ENCODE data around the gene SIRT2.
"Not testable (repeated sequence)": the region's sequence is repeated elsewhere in the genome, so short reads cannot be mapped to it uniquely, and the experiment has no call there.

Gene SIRT2

DNA sequence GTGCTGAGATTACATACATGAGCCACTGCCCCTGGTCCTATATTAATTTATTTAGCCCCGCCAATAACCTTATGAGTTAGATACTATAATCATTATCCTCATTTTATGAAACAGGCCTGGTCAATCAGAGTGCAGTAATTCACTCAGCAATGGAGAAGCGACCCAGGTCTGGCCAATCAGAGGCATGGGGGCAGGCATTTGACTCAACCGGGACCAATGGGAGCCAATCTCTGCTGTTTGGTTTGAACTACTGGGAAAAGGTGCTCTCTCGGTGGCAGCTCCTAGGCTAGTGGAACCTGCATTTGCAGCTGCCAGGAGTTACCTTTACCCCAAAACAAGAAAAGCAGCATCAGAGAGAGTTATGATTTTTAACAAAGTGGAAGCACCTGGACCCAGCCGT is 6.6 kb downstream of the SIRT2 start:
- no peak for DNase-seq

DNA sequence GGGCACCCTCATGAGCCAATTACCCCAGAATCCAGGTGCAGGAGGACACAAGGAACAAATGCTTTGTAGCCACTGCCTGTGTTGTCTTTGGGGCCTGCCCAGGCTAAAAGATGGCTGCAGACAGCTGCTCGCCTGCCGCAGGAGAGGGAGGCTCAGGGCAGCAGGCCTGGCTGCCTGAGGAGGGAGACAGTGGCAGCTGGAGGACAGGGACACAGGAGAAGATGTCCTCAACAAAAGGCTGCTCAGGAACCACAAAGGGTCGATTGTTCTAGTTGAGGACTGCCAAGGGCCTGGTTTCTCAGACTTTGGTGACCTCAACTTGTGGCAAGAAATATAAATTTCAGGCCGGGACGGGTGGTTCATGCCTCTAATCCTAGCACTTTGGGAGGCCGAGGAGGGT is 7.6 kb downstream of the SIRT2 start:
- no peak for DNase-seq

DNA sequence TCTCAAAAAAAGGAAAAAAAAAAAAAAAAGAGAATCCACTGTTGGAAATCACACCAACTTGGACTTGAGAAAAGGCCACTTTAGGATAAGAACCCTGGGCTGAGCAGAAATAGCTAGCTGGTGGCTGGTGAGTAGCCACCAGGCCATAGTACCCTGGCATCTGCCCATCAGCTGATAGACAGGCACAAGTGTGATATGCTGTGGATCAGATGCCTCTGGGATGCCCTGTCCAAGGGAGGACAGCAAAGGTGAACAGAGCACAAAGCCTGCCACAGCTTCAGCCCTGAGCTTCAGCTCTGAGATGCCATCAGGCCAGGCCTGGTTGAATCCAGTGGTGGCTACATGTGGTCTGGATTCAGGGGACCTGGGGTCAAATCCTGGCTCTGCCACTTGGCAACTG is 8.7 kb downstream of the SIRT2 start:
- no peak for DNase-seq

DNA sequence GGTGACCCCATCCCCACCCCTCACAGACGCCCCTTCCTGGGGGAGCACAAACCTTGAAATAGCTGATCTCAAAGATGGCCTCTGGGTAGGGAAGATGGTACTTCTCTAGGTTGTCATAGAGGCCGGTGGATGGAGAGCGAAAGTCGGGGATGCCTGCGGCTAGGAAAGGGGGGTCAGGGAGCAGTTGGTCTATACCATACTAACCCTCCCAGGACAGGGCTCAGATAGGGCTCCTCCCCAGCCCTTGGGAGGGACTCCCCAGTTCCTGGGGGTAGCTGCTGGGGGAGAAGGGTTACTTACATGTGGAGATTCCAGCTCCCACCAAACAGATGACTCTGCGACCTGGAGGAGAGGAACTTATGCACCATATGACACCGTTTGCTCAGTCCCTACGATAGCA is 9.6 kb downstream of the SIRT2 start:
- DNase-seq = no peak

DNA sequence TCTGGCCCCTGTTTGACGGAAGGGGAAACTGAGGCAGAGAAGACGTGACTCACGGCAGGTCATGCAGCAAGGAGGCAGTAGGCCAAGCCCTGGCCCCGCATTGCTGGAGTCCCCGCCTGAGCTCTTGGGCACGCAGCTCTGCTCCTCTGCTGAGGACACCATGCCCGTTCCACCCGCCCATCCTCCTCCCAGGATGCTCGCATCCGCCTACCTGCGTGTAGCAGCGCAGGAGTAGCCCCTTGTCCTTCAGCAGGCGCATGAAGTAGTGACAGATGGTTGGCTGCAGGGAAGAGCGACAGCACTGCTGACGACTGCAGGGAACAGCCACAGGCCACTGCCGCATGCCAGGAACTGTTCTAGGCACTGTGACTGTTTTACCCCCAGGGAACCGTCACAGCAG is 10.5 kb downstream of the SIRT2 start:
- no peak for DNase-seq

DNA sequence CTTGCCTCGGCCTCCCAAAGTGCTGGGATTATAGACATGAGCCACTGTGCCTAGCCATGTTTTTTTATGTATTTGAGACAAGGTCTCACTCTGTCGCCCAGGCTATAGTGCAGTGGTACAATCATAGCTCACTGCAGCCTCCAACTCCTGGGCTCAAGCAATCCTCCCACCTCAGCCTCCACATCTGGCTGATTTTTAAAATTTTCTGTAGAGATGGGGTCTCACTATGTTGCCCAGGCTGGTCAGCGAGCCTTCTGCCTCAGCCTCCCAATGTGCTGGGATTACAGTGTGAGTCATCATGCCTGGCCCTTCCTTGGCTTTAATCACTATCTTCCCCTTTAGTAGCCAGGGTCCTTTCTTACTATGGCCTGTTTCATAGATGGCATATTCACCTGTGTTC is 14.7 kb downstream of the SIRT2 start:
- not testable (repeated sequence) for DNase-seq

DNA sequence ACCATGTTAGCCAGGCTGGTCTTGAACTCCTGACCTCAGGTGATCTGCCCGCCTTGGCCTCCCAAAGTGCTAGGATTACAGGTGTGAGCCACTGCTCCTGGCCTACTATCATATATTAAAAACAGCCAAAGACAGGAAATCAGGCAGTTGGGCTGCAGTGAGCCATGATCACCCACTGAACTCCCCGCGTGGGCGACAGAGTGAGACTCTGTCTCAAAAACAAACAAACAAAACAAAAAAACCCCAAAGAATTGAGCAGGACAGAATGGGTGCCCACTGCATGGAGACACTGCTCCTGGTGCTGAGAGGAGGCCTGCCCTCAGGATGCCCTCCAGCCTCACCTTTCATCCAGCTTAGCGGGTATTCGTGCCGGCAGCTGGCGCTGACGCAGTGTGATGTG is 16.1 kb downstream of the SIRT2 start:
- DNase-seq = no peak

DNA sequence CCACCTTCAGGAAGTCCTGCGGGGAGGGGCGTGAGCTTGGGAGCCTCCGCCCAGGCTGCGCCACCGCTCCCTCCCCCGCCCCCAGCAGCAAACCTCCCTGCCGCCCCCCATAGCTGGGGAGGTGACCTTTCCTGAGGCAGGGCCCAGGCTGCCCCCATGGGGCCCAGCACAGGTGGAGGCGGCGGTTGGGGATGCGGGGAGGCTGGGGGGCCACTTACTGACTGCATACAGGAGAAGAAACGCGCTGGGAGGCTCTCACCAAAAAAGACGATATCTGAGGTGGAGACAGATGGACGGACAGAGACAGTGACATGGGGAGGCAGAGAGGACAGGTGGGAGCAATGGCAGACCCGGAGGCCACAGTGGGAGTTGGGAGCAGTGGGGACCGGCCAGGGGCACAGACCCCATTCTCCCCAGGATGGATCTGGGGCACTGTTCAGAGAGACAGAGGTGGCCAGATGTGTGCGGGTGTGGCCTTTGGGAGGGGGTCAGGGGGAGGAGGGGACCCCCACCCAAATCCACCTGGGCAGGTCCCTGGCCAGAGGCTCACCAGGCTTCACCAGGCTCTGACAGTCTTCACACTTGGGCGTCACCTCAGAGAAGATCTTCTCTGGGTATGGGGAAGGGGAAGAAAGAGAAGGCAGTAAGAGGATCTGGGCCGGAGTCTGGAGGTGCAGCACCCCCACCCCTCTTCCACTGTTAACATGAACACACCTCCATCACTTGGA is 18.4 kb downstream of the SIRT2 start:
- DNase-seq = no peak

DNA sequence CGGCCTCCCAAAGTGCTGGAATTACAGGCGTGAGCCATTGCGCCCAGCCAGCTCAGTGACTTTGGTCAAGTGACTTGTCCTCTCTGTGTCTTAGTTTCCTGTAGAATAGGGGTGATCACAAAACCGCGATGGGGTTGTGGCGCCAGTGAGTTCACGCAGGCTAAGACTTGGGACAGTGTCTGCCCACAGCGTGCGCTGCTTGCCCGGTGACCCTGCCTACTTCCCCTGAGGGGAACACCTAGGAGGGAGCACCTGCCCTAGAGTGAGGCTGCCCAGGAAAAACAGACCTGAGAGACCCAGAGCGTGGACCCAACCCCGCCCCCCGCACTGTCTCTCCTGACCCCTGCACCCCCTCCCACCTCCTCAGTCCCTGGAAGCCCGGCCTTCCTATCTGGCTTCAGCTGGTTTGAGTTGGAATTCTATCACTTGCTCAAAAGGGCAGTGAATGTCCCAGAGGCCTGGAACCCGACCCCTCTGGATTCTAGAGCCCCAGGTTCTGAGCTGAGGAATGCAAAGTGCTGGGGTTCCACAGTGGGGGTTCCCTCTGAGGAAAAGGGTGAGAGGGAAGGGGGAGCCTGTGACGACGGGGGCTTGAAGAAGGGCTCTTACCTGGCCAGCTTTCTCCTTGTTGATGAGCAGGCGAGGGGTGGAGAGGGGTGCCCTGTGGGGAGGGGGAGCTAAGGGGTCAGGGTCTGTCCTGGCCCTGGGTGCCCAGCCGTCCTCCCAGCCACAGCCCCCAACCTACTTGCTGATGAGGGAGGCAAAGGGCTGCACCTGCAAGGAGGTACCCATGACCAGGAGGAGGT is 19.1 kb downstream of the SIRT2 start:
- DNase-seq = no peak

DNA sequence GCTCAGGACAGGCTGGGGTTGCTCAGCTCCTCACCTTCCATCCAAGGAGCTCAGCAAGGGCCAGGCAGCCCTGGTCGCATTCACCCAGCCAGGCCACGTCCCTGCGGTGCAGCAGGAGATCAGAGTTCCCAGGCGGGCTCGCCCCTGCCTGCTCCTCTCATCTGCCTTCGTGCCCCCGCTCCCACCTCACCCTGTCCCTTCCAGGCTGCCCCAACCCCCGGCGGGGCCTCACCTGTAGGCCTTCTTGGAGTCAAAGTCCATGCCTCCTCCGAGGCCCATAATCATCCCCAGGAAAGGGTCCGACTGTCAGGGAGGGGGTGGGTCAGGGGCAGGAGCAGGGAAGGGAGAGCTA is 20.0 kb downstream of the SIRT2 start:
- no peak for DNase-seq

DNA sequence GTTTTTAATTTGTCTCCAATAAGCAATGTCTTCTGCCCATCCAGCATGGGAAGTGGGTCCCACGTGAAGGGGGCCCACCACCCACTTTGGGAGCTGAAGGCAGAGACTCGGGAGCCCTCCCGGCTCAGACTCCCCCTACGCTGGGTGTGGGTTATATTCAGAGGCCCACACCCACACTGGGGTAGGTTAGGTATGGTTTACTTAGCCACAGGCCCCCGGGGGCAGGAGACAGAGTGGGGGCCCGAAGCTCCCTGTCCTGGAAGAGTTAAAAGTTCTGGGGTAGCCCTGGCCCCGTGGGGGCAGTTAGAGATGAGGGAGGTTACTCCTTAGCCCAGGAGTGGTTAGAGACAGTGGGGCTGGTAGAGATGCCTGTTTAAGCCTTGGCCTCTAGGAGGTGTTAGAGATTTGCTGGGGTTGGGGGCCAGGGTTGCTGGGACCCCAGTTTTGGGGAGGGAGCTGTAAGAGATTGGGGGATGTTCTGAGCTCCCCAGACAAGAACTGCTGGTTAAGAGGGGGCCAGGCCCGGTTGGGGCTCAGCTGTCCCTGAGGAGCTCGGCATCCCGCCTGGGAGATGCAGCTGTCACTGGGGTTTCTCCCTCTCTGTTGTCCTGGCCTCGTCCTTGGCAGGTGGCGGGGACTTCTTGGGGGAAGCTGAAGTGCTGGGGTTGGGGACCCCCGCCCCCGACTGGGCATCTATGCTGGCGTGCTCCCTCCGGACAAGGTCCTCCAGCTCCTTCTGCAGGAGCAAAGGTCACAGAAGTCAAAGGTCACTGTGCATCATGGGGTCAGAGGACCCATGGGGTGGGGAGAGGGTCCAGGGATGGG is 20.6 kb downstream of the SIRT2 start:
- no peak for DNase-seq

DNA sequence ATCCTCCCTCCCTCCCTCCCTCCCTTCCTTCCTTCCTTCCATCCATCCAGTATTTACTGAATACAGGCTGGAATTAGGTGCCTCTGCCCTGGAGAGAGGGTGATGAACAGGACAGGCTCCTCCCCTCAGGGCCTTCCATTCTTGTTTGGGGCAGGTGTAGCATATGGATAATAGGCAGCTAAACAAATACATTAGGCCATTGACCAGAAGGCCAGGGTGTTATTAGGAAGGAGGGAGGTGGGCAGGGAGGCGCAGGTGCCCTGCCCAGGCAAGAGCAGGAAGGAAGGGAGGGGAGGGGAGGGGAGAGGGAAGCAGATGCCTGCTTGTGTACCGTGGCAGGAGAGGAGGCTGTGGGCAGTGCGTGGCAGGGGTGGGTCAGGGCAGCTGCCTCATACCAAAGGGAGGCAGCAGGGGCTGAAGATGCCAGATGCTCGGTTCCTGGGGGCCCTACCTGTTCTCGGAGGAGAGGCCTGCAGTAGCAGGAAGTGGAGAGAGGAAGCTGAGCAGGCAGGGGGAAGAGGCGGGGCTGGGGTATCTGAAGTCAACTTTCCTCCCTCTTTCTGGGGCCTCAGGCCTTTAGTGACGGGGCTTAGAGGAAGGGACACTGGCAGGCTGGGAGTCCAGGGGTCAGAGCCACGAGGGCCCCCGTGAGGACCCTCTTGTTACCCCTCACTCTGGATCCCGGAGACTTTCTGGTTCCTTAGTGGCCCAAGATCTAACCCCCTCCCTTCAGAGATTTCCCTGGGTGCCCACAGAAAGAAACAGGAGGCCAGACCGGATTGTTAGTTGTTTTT is 21.4 kb downstream of the SIRT2 start, which contains the start of gene RINL:
Gene RINL, minus strand, starts transcription at position 495 of the 794 bp plus-strand sequence. CDS start 1,533 bp downstream, outside the sequence.
- DNase-seq = peak; percentile 93

DNA sequence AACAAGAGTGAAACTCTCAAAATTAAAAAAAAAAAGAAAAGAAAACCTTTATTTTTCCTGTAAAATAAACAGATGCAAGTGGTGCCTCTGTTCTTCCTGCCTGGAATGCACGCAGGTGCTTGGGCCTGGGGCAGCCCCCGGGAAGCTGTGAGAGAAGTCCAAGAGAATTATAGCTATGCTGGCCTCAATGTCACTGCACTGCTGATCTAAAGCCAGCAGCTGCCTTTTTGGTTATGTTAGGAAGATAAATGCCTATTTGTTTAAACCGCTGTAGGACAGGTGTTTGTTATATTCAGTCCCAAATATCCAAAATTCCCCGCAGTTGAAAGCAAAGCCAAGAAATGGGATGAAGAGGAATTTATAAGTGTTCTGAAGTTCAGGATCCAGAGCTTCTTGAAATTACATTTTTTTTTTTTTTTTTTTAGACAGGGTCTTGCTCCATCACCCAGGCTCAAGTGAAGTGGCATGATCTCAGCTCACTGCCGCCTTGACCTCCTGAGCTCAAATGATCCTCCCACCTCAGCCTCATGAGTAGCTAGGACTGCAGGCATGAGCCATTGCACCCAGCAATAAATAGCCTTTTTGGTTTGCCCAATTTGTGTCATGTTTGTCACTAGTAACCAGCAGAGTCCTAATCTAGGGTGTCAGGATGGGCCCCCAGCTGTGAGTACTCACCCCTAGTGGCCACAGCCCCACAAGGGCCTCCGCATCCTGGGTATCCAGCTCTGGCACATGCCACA is 23.6 kb downstream of the SIRT2 start:
- no peak for DNase-seq

DNA sequence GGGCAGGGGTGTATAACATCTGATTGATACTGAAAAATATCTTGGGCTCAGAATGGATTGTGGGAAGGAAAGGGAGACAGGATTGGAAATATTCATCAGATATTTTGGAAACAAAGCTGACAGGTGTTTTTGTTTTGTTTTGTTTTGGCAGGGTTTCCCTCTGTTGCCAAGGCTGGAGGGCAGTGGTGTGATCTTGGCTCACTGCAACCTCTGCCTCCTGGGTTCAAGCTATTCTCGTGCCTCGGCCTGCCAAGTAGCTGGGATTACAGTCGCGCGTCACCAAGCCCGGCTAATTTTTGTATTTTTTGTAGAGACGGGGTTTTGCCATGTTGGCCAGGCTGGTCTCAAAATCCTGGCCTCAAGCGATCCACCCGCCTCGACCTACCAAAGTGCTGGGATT is 26.0 kb downstream of the SIRT2 start:
- not testable (repeated sequence) for DNase-seq

DNA sequence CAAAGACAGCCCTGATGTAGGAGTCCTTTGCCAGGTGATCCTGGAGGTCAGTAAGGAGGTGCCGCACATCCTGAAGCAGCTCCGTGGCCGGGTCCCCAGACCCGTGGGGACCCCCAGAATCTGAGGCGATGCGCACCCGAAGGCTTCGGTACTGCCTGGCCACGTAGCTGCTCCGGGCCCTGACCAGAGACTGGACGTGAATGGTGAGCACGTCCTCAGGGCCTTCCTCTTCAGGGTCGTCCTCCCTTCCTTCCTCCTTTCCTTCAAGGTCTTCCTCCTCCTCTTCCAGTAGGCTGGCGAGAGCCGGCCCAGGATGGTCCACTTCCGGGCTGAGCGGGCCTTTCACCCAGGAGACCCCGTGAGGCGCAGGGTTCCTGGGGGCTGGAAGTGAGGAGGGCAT is 28.8 kb downstream of the SIRT2 start:
- no peak for DNase-seq

DNA sequence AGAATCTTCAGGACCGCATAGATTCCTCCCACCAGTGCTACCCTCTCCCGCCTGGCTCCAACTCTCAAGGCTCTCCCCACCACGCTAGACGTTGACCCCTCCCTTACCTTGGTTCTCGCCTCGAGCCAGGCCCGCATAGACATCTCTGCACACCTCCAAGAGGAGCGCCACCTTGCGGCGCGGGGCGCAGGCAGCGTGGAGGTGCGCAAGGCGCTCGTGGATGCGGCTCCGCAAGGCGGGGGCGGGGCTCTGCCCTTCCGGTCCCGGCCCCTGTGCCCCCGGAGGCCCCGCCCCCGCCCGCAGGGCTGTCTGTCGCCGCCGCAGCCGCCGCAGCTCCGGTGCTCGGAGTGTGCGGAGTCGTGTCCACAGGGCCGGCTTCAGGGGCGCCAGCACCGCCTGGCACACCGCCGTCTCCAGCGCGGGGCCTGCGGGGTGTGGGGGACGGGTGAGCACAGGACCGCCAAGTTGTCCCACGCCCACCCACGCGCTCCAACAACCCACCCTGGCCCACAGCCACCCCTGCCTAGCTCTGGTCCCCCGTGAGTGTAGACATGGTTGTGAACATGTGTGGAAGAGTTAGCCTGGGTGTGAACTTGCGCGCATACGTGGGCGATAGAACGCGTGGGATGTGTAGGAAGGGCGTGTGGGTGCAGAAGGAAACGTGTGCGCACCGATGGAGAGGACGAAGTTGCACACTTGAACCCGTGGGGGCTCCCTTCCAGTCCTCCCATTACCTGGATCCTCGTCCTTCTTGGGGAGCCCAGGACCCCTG is 29.4 kb downstream of the SIRT2 start:
- peak; percentile 41 for DNase-seq

DNA sequence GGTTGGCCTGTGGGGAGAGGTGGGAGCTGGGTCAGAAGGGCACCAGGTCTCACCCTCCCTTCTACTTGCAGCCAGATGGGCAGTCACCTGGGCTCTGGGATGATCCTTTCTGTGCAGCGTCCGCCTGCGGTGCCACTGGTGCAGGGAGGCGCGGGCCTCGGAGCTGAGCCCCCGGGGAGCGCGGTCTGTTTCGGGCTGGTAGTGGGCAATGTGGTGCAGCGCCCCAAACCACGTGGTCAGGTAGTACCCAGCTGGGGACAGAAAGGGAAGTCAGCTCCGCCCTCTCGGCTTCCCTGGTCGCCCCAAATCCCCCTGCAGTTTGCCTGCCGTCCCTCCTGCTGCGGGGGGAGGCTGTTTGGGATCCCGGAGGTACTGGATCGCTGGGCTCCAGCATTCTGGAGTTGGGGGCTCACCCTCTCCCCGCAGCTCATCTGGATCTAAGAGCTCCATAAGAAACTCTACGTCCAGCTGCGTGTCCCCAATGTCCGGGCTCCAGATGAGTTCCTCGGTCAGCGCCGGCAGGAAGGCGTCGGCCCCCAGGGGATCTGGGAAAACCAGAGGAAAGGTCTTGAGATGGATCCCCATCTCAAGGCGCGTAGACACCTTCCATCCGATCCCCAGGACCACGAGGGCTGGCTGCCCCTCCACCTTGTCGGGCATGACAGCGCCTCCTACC is 30.1 kb downstream of the SIRT2 start:
- DNase-seq = no peak

DNA sequence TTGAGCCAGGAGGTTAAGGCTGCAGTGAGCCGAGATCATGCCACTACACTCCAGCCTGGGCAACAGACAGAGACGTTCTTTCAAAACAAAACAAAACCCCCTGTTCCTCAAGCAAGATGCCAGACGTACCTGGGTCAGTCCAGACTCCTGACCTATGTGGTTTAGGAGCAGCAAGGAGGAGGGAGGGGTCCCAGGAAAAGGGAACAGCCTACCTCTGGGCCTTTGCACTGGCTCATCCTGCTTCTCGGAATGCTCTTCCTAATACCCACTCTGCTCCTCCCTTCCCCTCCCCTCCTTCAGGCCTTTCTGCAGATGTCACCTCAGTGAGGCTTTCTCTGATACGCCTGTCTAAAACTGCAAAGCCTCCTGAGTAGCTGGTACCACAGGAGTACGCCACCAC is 30.9 kb downstream of the SIRT2 start:
- DNase-seq = no peak

DNA sequence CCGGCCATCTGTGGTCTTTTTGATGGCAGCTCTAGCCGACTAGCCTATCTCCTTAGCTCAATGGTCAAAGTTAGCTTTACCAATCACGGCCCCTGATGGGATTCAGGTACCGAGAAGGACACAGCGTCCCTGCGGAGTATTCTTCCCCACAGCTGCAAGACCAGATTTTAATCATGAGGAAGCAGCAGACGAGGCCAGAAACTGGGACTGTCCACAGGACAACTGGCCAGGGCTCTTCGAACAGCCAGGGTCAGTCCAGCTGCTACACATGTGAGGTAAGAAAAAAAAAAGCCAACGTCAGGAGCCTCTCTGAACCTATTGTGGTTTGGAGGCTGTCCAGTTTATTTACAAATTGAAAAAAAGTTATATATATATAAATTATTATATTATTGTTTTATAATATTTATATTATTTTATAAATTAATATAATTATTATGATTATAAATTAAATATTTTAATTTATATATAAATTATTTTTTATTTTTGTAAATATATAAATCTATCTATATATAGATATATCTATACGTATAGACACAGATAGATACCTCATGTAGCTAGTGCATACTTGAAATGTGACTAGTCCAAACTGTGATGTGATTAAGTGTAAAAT is 32.1 kb downstream of the SIRT2 start:
- no peak for DNase-seq
